Medulla oblongata (tissue), 1 donor: ENCODE data around the gene USP48.

ENCODE experiments used
- DNase-seq: peaks from one replicate; pipeline ENCODE4 v3.0.0-alpha.2; 2015; ENCODE audit errors: extremely low spot score

Gene USP48

DNA sequence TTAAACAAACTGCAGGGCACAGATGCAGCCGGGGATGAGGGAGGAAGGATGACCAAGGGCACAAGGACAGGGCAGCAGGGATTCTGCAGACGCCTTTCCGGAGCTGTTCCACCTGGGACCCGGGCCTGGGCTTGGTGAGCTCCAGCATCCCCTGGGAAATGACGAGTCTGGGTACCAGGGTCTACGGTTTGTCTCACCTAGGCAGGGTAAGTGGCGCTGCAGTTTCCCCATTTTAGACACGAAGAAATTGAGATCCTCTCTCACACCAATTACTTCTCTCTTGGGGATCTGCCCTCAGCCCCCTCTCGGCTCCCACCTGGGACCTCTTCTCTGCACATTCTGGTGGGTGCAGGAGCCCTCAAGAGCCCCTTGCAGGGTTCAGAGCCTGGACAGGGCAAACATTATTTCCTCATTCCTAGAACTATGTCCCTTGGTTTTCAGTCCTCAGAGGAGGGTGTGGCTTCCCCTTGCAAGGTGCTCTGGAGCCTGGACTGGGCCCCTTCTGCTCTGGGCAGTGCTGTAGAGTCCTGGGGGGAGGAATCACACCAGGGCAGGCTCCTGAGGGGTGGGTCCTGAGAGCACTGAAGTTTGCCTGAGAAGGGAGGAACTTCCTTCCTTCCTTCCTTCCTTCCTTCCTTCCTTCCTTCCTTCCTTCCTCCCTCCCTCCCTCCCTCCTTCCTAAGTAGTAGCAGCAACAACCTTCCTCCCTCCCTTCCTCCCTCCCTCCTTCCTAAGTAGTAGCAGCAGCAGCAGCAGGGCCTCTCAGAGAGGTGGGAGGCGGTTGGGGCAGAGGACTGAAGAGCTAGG lies 129.8 kb downstream of the USP48 start:
- no peak for DNase-seq

DNA sequence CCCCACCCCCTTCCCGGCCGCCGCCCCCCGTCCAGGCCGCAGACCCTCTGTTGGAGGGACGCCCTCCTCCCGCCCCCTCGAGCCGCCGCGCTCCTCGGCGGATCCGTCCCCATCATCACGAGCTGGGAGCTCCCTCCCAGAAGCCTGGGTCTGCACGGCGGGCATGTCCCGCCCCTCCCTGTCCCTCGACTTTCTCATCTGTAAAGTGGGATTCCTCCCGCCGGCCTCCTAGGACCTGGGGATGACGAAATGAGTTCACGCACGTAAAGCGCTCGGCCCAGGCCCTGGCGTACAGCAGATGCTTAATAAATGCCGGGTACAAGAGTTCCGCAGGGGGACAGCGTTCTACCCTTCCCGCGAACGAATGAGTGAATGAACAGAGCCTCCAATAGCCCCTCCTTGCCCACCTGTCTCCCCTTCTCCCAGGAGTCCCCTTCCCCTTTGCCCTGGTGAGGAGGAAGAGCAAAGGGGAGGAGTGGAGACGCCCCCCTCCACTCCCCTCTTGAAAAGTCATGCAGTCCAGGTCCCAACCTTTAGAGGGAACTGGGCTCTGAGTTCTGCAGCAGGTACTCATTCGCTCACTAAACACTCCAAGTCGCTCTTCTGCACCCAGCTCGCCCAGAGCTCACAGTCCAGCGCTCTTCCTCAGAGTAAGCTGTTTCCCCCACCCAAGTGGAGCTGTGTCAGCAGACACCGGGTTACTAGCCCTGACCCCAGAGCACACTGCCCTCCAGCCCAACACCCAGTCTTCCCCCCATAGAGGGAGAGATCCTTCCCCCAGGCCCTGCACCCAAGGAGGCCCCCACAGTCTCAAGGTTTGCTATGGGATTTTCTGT lies 130.6 kb downstream of the USP48 start:
- DNase-seq: peak; percentile 29

DNA sequence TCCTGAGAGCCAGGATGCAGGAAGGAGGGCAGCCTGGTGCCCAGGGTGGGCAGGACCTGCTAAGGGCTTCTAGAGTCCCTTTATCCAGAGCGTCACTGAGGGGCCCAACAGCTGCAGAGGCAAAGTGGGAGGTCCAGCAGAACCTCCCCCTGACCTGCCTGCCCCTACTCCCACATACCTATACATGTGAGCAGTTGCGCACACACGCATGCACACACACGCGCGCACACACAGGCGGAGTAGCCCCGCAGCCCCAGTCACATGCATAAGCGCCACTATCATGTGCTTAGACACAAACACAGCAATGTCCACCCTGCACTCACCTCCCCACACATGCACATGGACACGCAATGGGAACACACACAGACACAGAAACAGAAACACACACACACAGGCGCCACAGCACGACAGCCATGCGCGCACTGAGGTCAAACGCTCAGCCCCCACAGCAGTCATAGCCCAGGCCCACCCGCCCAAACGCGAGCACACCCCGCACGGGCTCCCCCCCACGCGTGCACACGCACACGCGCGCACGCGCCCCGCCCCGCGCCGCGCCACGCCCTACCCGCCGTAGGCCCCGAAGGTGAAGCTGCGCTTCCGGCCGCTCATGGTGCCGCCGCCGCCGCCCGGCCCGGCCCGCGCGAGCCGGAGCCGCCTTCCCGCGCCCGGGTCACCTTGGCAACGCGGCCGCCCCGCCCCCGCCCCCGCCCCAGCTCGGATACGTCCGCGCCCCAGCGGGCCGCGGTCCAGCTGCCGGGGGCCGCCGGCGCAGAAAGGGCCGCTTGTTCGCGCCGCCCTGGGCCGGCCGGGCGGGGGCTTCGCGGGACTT lies 131.5 kb downstream of the USP48 start:
- peak; percentile 60 for DNase-seq

DNA sequence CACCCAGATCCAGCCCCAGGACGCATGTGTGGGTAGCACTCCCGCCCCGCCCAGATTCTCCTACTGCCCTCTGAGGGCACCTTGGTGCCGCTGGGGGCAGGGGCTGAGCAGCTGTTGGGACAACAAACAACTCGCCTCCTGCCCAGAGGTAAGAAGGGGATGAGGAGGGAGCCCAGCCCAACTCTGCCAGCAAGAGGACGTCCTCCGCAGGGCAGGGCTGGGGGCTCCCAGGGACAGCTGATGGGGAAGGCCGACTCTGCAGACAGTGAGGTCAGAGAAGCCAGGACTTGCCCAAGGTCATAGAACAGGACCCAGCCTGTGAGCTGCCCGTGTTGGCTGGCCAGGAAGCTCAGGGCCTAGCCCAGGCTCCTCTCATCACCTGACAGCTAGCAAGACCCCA lies 132.5 kb downstream of the USP48 start:
- DNase-seq: no peak

DNA sequence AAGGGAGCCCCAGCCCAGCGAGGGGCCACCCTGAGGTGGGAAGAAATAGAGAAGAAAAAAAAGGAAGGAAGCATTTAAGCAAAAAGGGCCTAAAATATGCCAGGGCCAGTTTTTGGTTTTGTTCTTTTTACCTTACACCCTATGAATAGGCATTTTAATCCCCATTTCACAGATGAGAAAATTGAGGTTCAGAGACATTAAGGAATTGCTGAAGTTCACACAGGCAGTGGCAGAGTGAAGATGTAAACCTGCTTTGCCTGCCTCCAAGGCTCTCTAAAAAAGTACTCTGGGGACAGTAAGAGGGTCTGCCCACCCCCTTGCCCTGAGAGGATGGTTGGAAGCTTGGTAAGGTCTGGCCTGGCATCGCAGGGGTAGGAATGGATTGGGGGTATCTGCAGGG lies 133.6 kb downstream of the USP48 start:
- DNase-seq: no peak

DNA sequence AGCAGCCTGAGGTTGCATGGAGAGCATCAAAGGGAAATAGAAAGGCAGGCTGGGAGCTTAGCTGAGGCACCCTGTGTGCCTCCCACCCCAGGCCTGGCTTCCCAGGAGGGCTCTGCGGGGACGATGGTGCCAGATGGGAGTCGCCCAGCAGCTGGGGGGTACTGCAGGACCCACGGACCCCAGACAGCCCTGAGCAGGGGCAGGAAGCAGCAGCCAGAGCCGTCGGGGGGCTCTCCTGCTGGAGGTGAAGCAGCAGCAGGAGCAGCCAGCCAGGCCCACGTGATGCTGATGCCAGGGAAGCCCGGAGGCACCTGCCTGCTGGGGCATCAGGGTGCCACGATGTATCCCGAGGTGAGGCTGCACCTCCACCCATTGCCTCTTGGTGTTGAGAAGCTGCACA lies 134.2 kb downstream of the USP48 start:
- no peak for DNase-seq

DNA sequence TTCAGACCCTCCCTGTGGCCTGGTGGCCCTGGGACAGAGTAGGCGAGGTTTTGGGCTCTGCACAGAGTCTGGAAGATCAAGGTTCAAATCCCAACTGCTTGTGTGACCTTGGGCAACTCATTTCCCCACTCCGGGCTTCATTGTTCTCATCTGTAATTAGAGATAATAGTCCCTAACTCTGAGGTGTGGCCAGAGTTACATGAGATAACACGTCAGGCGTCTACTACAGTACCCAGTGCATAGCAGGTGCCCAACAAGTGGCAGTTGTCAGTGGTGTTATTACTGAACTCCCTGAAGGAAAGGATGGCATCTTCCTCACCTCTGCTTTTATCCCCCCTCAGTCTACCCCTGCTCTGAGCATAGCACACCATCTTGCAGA lies 134.6 kb downstream of the USP48 start:
- DNase-seq: no peak

DNA sequence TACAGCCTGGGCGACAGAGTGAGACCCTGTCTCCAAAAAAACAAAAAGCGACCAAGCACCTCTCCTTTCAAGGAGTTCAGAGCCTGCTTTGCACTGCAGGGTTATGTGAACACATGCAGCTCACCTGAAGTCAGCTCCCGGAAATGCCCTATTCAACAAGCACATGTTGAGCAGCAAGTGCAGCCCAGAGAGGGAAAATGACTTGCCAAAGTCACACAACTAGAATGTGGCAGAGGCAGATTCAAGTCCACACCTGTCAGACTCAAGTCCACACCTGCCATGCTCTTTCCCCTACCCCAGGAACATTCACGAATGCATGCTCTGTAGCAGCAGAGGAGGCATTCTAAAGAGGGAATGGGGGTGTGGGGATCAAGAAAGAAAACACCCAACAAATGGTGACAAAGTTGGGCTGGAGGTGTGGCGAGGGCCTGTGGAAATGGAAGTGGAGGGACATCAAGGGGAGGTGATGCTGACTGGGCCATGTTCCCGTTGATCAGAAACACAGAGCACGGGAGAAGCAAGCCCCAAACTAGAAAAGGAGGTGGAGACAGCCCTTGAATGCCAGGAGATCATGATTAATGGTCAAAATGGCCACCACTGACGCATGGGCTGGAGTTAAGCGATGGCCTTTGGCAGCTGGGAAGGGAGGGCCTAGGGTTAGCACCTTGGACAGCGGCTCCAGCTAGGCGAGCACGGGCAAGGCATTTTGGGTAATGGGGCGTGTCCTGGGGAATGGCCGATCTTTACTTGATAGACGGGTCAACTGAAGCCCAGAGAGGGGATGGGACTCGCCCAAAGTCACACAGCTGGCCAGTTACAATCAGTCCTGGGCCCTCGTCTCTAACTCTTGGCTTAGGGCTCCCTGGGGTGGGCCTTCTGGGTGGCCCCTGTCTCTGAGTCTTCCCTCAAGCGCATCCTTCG lies 135.3 kb downstream of the USP48 start:
- no peak for DNase-seq

DNA sequence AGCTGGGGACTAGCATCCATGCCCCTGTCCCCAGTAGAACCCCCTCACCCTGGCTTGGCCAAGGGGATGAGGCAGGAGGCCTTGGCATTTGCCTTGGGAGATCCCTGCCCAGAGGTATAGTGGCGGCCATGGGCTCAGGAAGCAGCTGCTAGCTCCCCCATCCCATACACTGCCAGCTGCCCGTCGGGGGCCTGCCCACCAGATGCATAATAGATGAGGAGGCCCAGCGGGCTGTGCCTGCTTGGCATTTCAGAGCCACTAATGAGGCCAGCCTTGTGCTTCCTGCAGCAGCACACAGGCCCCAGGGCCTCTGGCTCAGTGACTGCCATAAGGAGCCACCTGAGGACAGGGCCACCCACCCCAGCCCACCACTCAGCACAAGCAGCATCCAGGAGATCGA lies 137.4 kb downstream of the USP48 start:
- DNase-seq: no peak

DNA sequence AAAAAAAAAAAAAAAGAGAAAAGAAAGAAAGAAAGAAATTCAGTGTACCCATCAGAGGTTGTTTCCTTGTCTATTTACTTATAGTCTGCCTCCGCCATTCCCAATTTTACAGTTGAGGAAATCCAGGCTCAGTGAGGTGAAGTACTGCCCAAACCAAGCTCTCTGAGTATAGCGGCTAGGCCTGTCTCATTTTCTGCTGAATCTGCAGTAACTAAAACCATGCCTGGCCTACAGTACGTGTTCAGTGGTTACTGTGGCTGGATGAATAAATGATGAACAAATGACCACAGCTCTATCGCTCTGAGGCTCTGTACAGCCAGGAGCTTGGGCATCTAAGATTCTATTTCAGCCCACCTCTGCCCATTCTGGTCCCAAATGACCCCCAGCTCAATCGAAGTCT lies 138.0 kb downstream of the USP48 start:
- no peak for DNase-seq

DNA sequence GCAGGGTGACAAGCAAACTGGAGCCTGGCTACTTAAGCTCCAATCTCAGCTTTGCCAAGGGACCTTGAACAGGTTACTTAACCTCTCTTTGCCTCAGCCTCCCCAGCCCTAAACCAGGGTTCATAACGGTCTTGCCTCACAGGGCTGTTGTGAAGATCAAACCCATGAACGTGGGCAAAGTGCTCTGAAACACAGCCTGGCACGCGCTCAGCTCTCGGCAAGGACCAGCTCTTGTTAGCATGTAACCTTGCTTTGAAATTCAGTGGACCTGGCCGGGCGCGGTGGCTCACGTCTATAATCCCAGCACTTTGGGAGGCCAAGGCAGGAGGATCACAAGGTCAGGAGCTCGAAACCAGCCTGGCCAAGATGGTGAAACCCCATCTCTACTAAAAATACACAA lies 138.6 kb downstream of the USP48 start:
- no peak for DNase-seq

DNA sequence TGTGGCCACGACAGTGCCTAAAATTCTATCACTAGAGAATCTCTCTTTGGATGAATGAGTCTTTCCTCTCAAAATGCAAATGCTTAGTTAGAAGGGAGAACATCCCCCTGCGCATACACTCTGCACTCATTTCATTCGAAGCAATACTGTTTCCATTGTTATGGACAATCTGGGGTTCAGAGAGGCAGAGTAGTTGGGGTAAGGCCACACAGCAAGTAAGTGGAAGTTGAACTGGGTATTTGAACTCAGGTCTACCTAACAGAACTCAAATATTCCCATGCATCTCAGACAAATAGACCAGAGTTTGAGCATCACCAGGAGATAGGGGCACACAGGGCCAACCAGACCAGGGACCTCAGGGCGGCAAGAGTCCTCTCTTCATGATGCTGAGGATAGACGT lies 139.3 kb downstream of the USP48 start:
- no peak for DNase-seq

DNA sequence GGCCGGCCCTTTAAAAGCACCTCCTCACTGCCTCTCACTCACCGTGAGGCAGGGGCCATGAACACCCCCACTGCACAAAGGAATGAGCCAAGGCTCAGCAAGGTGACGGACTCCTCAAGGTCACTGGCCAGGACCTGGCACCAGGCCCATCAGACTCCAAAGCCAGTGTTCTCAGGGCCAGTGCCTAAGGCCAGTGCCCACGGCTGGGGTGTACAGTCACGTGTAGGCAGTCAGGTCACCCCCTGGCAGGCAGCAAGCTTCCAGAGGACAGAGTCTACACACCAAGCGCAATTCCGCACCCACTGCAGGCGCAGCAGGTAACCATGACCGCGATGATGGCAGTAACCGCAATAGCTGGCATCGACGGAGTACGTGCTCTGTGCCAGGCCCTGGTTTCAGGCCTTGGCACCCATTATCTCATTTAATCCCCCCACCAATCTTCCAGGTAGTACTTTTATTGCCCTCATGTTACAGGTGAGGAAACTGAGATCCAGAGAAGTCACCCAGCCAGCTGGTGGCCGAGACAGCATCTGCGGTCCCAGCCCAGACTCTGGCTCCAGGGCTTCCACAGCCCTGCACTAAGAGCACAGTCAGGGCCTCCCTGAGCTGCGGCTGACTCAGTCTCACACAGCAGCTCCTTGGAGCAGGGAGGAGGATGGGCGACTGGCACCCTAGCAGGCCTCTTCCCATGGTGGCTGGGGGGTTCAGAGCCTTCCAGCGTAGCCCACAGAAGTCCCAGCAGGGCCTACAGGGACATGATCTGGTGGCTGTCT lies 140.8 kb downstream of the USP48 start:
- DNase-seq: no peak

DNA sequence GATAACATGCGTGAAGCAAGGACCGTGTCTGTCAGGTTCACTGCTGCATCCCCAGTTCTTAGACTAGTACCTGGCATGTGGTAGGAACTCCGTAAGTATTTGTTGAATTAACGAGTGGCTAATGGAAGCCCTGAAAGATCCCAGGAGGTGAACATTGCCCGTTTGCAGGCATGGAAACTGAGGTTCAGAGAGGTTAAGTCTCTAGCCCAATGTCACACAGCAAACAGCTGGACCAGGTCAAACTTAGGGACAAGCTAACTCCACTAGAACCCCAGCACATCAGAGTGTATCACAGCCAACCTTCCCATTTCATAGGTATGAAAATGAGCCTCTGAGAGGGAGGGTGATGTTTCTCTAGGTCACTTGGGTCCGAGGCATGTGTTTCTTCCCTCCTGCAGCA lies 141.4 kb downstream of the USP48 start:
- DNase-seq: no peak

DNA sequence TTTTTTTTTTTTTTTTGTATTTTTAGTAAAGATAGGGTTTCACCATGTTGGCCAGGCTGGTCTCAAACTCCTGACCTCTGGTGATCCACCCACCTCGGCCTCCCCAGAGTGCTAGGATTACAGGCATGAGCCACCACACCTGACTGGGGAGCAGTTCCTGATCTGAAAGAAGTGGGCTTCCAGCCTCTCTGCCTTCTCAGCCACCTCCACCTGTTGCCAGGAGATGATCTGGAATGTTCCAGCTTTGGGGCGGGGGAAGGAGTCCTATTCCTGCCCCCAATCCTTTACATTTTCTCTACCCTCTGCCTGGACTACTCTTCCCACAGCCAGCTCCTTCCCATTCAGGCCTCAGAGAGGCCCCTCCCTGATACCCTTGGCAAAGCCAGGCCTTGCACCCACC lies 141.9 kb downstream of the USP48 start:
- no peak for DNase-seq

DNA sequence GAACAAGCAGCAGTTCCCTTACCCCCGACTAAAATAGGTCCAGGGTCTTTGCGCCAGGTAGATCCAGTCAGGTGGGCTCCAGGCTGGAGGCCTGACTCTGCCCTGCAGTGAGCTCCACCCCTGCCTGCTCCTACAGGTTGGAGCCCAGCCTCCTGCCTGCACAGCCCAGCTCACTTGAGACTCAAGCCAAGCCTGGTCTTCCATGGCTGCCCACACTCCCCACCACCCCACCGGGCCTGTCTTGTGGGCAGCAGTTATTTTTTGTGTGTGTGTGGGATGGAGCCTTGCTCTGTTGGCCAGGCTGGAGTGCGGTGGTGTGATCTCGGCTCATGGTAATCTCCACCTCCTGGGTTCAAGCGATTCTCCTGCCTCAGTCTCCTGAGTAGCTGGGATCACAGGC lies 142.3 kb downstream of the USP48 start:
- no peak for DNase-seq

DNA sequence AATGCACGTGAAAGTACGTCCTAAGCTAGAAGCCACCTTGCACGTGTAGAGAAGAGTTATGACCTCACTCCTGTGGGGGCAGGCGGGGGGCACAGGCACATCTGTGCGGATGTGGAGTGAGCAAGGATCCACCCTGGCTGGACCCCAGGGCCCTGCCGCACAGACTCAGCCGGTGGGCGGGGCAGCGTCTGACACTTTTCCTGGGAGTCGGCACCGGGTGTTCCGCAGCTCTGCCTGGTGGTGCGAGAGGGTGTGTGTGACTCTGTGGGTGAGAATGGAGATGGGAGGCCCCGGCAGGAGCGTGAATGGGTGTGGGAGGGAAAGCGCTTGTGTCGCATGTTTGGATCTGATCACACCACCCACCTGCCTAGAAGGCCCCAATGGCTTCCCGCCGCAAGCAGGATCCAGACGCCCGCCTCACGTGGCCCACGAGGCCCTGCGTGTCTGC lies 143.3 kb downstream of the USP48 start:
- no peak for DNase-seq

DNA sequence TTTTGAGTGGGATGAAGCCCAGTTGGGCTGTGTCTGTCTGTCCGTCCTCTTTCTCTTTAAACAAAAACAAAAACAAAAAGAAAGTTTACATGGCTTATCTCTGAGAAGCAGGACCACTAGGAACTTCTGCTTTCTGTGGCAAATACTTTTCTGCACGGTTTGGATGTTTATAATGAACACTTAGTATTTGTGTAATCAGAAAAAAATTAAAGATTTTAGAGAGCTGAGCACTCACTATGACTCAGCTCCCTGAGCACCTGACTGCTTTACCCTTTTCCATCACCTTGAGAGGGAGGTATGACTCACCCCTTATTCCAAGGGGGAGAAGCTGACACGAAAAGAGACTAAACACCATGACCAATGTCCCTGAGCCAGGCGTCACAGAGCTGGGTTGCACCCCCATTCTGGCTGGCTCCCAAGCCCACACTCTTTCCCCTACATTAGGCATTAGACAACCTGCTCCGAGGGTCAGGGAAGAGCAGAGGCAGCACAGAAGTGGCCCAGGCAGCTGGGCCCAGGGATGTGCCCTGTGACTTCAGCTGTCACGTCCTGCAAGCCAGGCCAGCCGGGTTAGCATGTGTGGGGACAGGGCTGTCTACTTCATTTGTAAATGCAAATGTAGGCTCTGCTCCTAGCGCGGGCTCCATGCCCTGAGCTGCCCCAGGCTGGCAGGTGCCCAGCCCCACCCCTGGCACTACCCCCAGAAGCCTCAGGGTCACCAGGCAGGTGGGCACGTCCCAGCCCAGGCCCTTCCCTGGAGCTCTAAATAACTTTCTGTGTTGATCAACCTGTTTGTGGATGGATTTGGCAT lies 144.2 kb downstream of the USP48 start:
- no peak for DNase-seq

DNA sequence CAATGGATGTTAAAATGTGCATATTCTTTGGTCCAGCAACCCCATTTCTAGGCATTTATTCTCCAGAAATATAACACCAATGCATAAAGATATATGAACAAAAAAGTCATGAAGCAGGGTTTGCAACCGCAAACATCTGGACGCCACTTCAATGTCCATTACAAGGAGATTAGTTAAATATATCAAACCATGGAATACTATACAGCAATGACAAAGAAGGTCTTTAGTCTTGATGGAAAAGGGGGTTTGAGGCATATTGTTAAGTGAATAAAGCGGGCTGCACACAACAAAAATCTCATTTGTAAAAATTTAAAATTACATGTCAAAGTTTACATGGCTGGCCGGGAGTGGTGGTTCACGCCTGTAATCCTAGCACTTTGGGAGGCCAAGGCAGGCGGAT lies 145.4 kb downstream of the USP48 start:
- no peak for DNase-seq

DNA sequence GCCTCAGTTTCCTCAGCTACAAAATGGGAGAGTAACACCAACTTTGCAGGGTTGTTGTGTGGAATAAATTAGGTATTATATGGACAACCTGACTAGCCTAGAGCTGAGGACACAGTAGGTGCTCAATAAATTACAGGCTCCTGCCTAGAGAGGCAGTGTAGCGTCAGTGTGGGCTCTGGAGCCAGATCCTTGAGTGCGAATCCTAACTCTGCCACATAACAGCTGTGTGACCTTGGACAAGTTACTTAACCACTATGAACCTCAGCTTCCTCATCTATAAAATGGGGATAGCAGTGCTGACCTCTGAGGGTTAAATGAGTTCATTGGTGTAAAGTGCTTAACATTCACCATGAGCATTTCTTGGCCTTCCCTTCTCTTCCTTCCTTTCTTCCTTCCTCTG lies 146.9 kb downstream of the USP48 start:
- DNase-seq: no peak
